ENCODE data around the gene NSUN3.
"Not testable (repeated sequence)": the region's sequence is repeated elsewhere in the genome, so short reads cannot be mapped to it uniquely, and the experiment has no call there.

Gene NSUN3

GRCh38 chr3:94066506-94067500, 3.9 kb downstream of the NSUN3 start:
- no peak for DNase-seq (ENCODE audit: low read depth in 2 of 3, low spot score in 2 of 3)

GRCh38 chr3:94069194-94069813, 6.4 kb downstream of the NSUN3 start:
- DNase-seq (ENCODE audit: low read depth in 2 of 3, low spot score in 2 of 3) = no peak

GRCh38 chr3:94070341-94070911, 7.6 kb downstream of the NSUN3 start:
- no peak for DNase-seq (ENCODE audit: low read depth in 2 of 3, low spot score in 2 of 3)

GRCh38 chr3:94071713-94072284, 8.9 kb downstream of the NSUN3 start:
- DNase-seq (ENCODE audit: low read depth in 2 of 3, low spot score in 2 of 3) = no peak

GRCh38 chr3:94076055-94076454, 13.2 kb downstream of the NSUN3 start:
- DNase-seq (ENCODE audit: low read depth in 2 of 3, low spot score in 2 of 3) = no peak

- DNase-seq (ENCODE audit: low read depth in 2 of 3, low spot score in 2 of 3) = not testable (repeated sequence)
Observed at GRCh38 chr3:94080552-94080951, 17.7 kb downstream of the NSUN3 start.

GRCh38 chr3:94081884-94082283, 19.0 kb downstream of the NSUN3 start:
- DNase-seq (ENCODE audit: low read depth in 2 of 3, low spot score in 2 of 3) = no peak

- no peak for DNase-seq (ENCODE audit: low read depth in 2 of 3, low spot score in 2 of 3)
Observed at GRCh38 chr3:94082391-94082937, 19.6 kb downstream of the NSUN3 start.

GRCh38 chr3:94083261-94083660, 20.4 kb downstream of the NSUN3 start:
- no peak for DNase-seq (ENCODE audit: low read depth in 2 of 3, low spot score in 2 of 3)

GRCh38 chr3:94089126-94089525, 26.3 kb downstream of the NSUN3 start:
- DNase-seq (ENCODE audit: low read depth in 2 of 3, low spot score in 2 of 3) = no peak

- DNase-seq (ENCODE audit: low read depth in 2 of 3, low spot score in 2 of 3) = no peak
Observed at GRCh38 chr3:94092086-94092485, 29.2 kb downstream of the NSUN3 start.

GRCh38 chr3:94093151-94093550, 30.3 kb downstream of the NSUN3 start:
- DNase-seq (ENCODE audit: low read depth in 2 of 3, low spot score in 2 of 3) = no peak

GRCh38 chr3:94095111-94095510, 32.2 kb downstream of the NSUN3 start:
- no peak for DNase-seq (ENCODE audit: low read depth in 2 of 3, low spot score in 2 of 3)

- DNase-seq (ENCODE audit: low read depth in 2 of 3, low spot score in 2 of 3) = no peak
Observed at GRCh38 chr3:94098452-94098851, 35.6 kb downstream of the NSUN3 start.

- no peak for DNase-seq (ENCODE audit: low read depth in 2 of 3, low spot score in 2 of 3)
Observed at GRCh38 chr3:94099311-94099710, 36.5 kb downstream of the NSUN3 start.

GRCh38 chr3:94101860-94102259, 39.0 kb downstream of the NSUN3 start:
- no peak for DNase-seq (ENCODE audit: low read depth in 2 of 3, low spot score in 2 of 3)

- no peak for DNase-seq (ENCODE audit: low read depth in 2 of 3, low spot score in 2 of 3)
Observed at GRCh38 chr3:94106268-94106667, 43.4 kb downstream of the NSUN3 start.

- not testable (repeated sequence) for DNase-seq (ENCODE audit: low read depth in 2 of 3, low spot score in 2 of 3)
Observed at GRCh38 chr3:94110232-94110631, 47.4 kb downstream of the NSUN3 start.

- no peak for DNase-seq (ENCODE audit: low read depth in 2 of 3, low spot score in 2 of 3)
Observed at GRCh38 chr3:94110854-94111253, 48.0 kb downstream of the NSUN3 start.

- no peak for DNase-seq (ENCODE audit: low read depth in 2 of 3, low spot score in 2 of 3)
Observed at GRCh38 chr3:94114666-94115065, 51.8 kb downstream of the NSUN3 start.

GRCh38 chr3:94115482-94115881, 52.6 kb downstream of the NSUN3 start:
- no peak for DNase-seq (ENCODE audit: low read depth in 2 of 3, low spot score in 2 of 3)
